ENCODE data around the gene TIMM17A. TPM values are rescaled to one million over a fixed set of nuclear protein-coding genes. Genes with fewer than 3 reads are reported as not detected.

The TIMM17A gene
- total RNA-seq, 3 donors from 2014 or later (not counting 1 experiment from before 2014, with no cell fraction given), result 48.7 to 53.9 (median 51.8) TPM

Other genes with a start within 250 kb of the TIMM17A start
- 10 to 100 TPM; 27.0 to 35.5 (median 34.6) TPM for gene IPO9, start 126.3 kb upstream of the TIMM17A start, total RNA-seq
- gene SHISA4, start 66.6 kb upstream of the TIMM17A start, total RNA-seq, result 1 to 10 TPM in 1 of 3 donors, under 1 TPM in 1, not detected in 1; 0.54 to 2.0 TPM
- not detected for gene LMOD1, start 9.0 kb upstream of the TIMM17A start, total RNA-seq
- 10 to 100 TPM; 46.1 to 50.2 (median 47.9) TPM for gene RNPEP, start 27.1 kb downstream of the TIMM17A start, total RNA-seq
- gene ELF3, start 55.1 kb downstream of the TIMM17A start, total RNA-seq, result 1 to 10 TPM; 1.0 to 3.0 (median 2.0) TPM
- not detected for gene GPR37L1, start 167.4 kb downstream of the TIMM17A start, total RNA-seq
- 100 to 1,000 TPM; 109 to 120 (median 109) TPM for gene ARL8A, start 189.2 kb downstream of the TIMM17A start, total RNA-seq
- gene PTPN7, start 205.1 kb downstream of the TIMM17A start, total RNA-seq, result 100 to 1,000 TPM; 144 to 241 (median 196) TPM
- gene LGR6, start 238.3 kb downstream of the TIMM17A start, total RNA-seq, result 10 to 100 TPM; 58.3 to 65.2 (median 60.9) TPM

Measured in natural killer cell (primary cell).